WTC11 (cell line): ENCODE data around the gene PLEKHG5.

ENCODE experiments used
- EMX1 ChIP-seq: fragments of 250-450 bp; sonication (Bioruptor Pico); IDR thresholded peaks from 2 replicates; pipeline ENCODE4 v1.8.0; 2021; ENCODE audit warnings: mild to moderate bottlenecking
- FOXP1 ChIP-seq: sonication (generic); formaldehyde crosslinking; IDR thresholded peaks from 2 replicates; pipeline ENCODE4 v1.8.0; 2022; ENCODE audit warnings: missing genetic modification reagents, mild to moderate bottlenecking, moderate library complexity, borderline replicate concordance
- TF ChIP-seq, protein P1 (sequence below): fragments of 200-600 bp; IDR thresholded peaks from 2 replicates; pipeline ENCODE4 v1.8.0; 2022; ENCODE audit warnings: antibody characterized with exemption
- TF ChIP-seq, protein P2 (sequence below): sonication (generic); formaldehyde crosslinking; IDR thresholded peaks from 2 replicates; pipeline ENCODE4 v1.8.1; 2023; ENCODE audit warnings: mild to moderate bottlenecking, missing genetic modification reagents, borderline replicate concordance
- TF ChIP-seq, protein P3 (sequence below): sonication (generic); formaldehyde crosslinking; IDR thresholded peaks from 2 replicates; pipeline ENCODE4 v1.8.1; 2022; ENCODE audit warnings: mild to moderate bottlenecking, missing genetic modification reagents, moderate library complexity, borderline replicate concordance
- TF ChIP-seq, protein P4 (sequence below): sonication (generic); formaldehyde crosslinking; IDR thresholded peaks from 2 replicates; pipeline ENCODE4 v1.8.1; 2022; ENCODE audit warnings: low read depth, mild to moderate bottlenecking, moderate library complexity, missing genetic modification reagents, borderline replicate concordance
- TF ChIP-seq, protein P5 (sequence below): sonication (generic); formaldehyde crosslinking; IDR thresholded peaks from 2 replicates; pipeline ENCODE4 v1.8.0; 2022; ENCODE audit warnings: mild to moderate bottlenecking, missing genetic modification reagents
- TF ChIP-seq, protein P6 (sequence below): sonication (generic); formaldehyde crosslinking; IDR thresholded peaks from 2 replicates; pipeline ENCODE4 v1.8.1; 2022; ENCODE audit warnings: low read depth, missing genetic modification reagents, borderline replicate concordance

DNA sequence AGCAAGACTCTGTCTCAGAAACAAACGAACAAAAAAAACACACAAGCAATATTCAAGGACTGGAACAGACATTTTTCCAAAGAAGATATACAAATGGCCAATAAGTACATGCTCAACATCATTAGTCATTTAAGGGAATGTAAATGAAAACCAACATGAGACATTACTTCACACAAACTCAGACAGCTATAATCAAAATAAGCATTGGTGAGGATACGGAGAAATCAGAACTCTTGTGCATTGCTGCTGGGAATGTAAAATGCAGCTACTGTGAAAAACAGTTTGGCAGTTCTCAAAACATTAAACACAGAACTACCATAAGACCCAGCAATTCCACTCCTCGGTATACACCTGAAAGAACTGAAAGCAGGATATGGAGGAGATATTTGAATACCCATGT, 47.5 kb upstream of the PLEKHG5 start:
- TF ChIP-seq, protein P1, sequence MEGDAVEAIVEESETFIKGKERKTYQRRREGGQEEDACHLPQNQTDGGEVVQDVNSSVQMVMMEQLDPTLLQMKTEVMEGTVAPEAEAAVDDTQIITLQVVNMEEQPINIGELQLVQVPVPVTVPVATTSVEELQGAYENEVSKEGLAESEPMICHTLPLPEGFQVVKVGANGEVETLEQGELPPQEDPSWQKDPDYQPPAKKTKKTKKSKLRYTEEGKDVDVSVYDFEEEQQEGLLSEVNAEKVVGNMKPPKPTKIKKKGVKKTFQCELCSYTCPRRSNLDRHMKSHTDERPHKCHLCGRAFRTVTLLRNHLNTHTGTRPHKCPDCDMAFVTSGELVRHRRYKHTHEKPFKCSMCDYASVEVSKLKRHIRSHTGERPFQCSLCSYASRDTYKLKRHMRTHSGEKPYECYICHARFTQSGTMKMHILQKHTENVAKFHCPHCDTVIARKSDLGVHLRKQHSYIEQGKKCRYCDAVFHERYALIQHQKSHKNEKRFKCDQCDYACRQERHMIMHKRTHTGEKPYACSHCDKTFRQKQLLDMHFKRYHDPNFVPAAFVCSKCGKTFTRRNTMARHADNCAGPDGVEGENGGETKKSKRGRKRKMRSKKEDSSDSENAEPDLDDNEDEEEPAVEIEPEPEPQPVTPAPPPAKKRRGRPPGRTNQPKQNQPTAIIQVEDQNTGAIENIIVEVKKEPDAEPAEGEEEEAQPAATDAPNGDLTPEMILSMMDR, result no peak
- TF ChIP-seq, protein P2, sequence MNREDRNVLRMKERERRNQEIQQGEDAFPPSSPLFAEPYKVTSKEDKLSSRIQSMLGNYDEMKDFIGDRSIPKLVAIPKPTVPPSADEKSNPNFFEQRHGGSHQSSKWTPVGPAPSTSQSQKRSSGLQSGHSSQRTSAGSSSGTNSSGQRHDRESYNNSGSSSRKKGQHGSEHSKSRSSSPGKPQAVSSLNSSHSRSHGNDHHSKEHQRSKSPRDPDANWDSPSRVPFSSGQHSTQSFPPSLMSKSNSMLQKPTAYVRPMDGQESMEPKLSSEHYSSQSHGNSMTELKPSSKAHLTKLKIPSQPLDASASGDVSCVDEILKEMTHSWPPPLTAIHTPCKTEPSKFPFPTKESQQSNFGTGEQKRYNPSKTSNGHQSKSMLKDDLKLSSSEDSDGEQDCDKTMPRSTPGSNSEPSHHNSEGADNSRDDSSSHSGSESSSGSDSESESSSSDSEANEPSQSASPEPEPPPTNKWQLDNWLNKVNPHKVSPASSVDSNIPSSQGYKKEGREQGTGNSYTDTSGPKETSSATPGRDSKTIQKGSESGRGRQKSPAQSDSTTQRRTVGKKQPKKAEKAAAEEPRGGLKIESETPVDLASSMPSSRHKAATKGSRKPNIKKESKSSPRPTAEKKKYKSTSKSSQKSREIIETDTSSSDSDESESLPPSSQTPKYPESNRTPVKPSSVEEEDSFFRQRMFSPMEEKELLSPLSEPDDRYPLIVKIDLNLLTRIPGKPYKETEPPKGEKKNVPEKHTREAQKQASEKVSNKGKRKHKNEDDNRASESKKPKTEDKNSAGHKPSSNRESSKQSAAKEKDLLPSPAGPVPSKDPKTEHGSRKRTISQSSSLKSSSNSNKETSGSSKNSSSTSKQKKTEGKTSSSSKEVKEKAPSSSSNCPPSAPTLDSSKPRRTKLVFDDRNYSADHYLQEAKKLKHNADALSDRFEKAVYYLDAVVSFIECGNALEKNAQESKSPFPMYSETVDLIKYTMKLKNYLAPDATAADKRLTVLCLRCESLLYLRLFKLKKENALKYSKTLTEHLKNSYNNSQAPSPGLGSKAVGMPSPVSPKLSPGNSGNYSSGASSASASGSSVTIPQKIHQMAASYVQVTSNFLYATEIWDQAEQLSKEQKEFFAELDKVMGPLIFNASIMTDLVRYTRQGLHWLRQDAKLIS (CRISPR knock-in tag), result no peak
- TF ChIP-seq EMX1 (no peak), FOXP1 (CRISPR knock-in tag) (no peak)
- TF ChIP-seq, protein P3, sequence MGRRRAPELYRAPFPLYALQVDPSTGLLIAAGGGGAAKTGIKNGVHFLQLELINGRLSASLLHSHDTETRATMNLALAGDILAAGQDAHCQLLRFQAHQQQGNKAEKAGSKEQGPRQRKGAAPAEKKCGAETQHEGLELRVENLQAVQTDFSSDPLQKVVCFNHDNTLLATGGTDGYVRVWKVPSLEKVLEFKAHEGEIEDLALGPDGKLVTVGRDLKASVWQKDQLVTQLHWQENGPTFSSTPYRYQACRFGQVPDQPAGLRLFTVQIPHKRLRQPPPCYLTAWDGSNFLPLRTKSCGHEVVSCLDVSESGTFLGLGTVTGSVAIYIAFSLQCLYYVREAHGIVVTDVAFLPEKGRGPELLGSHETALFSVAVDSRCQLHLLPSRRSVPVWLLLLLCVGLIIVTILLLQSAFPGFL (CRISPR knock-in tag), result no peak
- TF ChIP-seq, protein P4, sequence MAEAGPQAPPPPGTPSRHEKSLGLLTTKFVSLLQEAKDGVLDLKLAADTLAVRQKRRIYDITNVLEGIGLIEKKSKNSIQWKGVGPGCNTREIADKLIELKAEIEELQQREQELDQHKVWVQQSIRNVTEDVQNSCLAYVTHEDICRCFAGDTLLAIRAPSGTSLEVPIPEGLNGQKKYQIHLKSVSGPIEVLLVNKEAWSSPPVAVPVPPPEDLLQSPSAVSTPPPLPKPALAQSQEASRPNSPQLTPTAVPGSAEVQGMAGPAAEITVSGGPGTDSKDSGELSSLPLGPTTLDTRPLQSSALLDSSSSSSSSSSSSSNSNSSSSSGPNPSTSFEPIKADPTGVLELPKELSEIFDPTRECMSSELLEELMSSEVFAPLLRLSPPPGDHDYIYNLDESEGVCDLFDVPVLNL (CRISPR knock-in tag), result no peak
- TF ChIP-seq, protein P5, sequence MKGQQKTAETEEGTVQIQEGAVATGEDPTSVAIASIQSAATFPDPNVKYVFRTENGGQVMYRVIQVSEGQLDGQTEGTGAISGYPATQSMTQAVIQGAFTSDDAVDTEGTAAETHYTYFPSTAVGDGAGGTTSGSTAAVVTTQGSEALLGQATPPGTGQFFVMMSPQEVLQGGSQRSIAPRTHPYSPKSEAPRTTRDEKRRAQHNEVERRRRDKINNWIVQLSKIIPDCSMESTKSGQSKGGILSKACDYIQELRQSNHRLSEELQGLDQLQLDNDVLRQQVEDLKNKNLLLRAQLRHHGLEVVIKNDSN (CRISPR knock-in tag), result no peak
- TF ChIP-seq, protein P6, sequence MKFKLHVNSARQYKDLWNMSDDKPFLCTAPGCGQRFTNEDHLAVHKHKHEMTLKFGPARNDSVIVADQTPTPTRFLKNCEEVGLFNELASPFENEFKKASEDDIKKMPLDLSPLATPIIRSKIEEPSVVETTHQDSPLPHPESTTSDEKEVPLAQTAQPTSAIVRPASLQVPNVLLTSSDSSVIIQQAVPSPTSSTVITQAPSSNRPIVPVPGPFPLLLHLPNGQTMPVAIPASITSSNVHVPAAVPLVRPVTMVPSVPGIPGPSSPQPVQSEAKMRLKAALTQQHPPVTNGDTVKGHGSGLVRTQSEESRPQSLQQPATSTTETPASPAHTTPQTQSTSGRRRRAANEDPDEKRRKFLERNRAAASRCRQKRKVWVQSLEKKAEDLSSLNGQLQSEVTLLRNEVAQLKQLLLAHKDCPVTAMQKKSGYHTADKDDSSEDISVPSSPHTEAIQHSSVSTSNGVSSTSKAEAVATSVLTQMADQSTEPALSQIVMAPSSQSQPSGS (CRISPR knock-in tag), result no peak
